Endothelial cell of umbilical vein (primary cell): ENCODE data around the gene TRIM46. TPM values are rescaled to one million over a fixed set of nuclear protein-coding genes. Genes with fewer than 3 reads are reported as not detected.

Experiments used
- BruUV-seq: library from RNA; stranded (reverse); fragments of 400-500 nt; replicated peaks from 2 replicates; lab custom pipeline; 2021; lab: Mats Ljungman, UMichigan
- CTCF ChIA-PET: fragments of 300-600, 350-600 bp; sonication (Branson Sonifier 250); formaldehyde crosslinking; loops from one replicate; lab custom pipeline; 2021; ENCODE audit warnings: antibody characterized with exemption, inconsistent platforms; lab: Charles Lee
- POLR2A ChIA-PET: fragments of 300-600, 350-600 bp; sonication (Branson Sonifier 250); formaldehyde crosslinking; loops from one replicate; lab custom pipeline; 2021; ENCODE audit warnings: antibody characterized with exemption, inconsistent platforms; lab: Charles Lee
- DNase-seq: peaks from one replicate; pipeline ENCODE4 v3.0.0-alpha.2; 2011; ENCODE audit warnings: low read depth, low spot score
- FAIRE-seq: peaks from 2 replicates; lab custom pipeline; 2011; peaks lifted over from hg19 to GRCh38; lab: Jason Lieb, UNC
- H2AFZ ChIP-seq: 2 replicates; pipeline ENCODE4 v1.6.0; 2012; ENCODE audit warnings: low read depth, low read length, control low read depth, inconsistent platforms
- H3K27ac ChIP-seq: 2 replicates; pipeline ENCODE4 v1.5.1; 2011; ENCODE audit warnings: low read depth, mild to moderate bottlenecking, control low read depth, low read length, moderate library complexity; ENCODE audit not compliant: insufficient read depth
- H3K27me3 ChIP-seq, 2 experiments: 2 replicates each; pipeline versions ENCODE4 v1.6.0 to v1.6.1; 2011; ENCODE audit warnings: low read length in 2 of 2, mixed read lengths in 1 of 2; ENCODE audit not compliant: control insufficient read depth in 2 of 2, insufficient read depth in 2 of 2
- H3K36me3 ChIP-seq, 2 experiments: 2 replicates in 1 of 2; 3 replicates in 1 of 2; pipeline ENCODE4 v1.5.1; 2011; ENCODE audit warnings: low read length in 2 of 2, mild to moderate bottlenecking in 1 of 2, moderate library complexity in 1 of 2; ENCODE audit not compliant: control insufficient read depth in 2 of 2, insufficient read depth in 2 of 2; ENCODE audit errors: extremely low read depth in 1 of 2
- H3K4me1 ChIP-seq: 3 replicates; pipeline ENCODE4 v1.5.1; 2011; ENCODE audit warnings: mild to moderate bottlenecking, low read length; ENCODE audit not compliant: control insufficient read depth, insufficient read depth; ENCODE audit errors: extremely low read depth
- H3K4me2 ChIP-seq: 2 replicates; pipeline ENCODE4 v1.6.1; 2011; ENCODE audit warnings: low read length, control low read depth, mixed read lengths; ENCODE audit not compliant: insufficient read depth
- H3K4me3 ChIP-seq, 3 experiments: fragments of 200-600 bp in 1 of 3; sonication (generic), shearing (Covaris generic) in 1 of 3; replicated peaks in 1 of 3; 2 replicates each; pipeline ENCODE4 v1.5.1; 2011 to 2016; ENCODE audit warnings: control low read depth in 3 of 3, low read length in 3 of 3, mild to moderate bottlenecking in 2 of 3, inconsistent platforms in 1 of 3, low read depth in 1 of 3, moderate library complexity in 1 of 3; ENCODE audit not compliant: insufficient read depth in 1 of 3
- H3K79me2 ChIP-seq: 2 replicates; pipeline ENCODE4 v1.6.0; 2012; ENCODE audit warnings: low read length, inconsistent platforms; ENCODE audit not compliant: control insufficient read depth, insufficient read depth
- H3K9ac ChIP-seq: replicated peaks from 2 replicates; pipeline ENCODE3; 2011; ENCODE audit warnings: low read length, control low read depth; ENCODE audit not compliant: insufficient read depth; ENCODE audit errors: extremely low read depth
- H3K9me1 ChIP-seq: replicated peaks from 3 replicates; pipeline ENCODE4 v1.6.0; 2011; ENCODE audit warnings: mild to moderate bottlenecking, low read length; ENCODE audit not compliant: control insufficient read depth, insufficient read depth; ENCODE audit errors: extremely low read depth
- H3K9me3 ChIP-seq: replicated peaks from 2 replicates; pipeline ENCODE4 v1.5.1; 2012; ENCODE audit warnings: low read length, inconsistent platforms; ENCODE audit not compliant: control insufficient read depth, insufficient read depth
- H4K20me1 ChIP-seq: replicated peaks from 2 replicates; pipeline ENCODE3; 2011; ENCODE audit warnings: mild to moderate bottlenecking, low read length; ENCODE audit not compliant: control insufficient read depth, insufficient read depth; ENCODE audit errors: extremely low read depth
- CTCF ChIP-seq, 2 donors: IDR thresholded peaks; 1 replicate in 1 of 2; 2 replicates in 1 of 2; pipeline ENCODE4 v1.5.1; 2011; ENCODE audit warnings: low read length in 2 of 2, mild to moderate bottlenecking in 2 of 2, moderate library complexity in 2 of 2, control low read depth in 1 of 2, inconsistent platforms in 1 of 2, low read depth in 1 of 2; ENCODE audit not compliant: insufficient read depth in 1 of 2; ENCODE audit errors: extremely low read depth in 1 of 2
- EZH2 ChIP-seq: IDR thresholded peaks from 2 replicates; pipeline ENCODE4 v1.6.1; 2012; ENCODE audit warnings: borderline replicate concordance, low read depth, mild to moderate bottlenecking, moderate library complexity, low read length, inconsistent platforms; ENCODE audit not compliant: severe bottlenecking
- FOS ChIP-seq: IDR thresholded peaks from 2 replicates; pipeline ENCODE4 v1.6.1; 2011; ENCODE audit warnings: mild to moderate bottlenecking, low read length, moderate library complexity, borderline replicate concordance; ENCODE audit not compliant: insufficient read depth
- GATA2 ChIP-seq: IDR thresholded peaks from 2 replicates; pipeline ENCODE4 v1.7.0; 2011; ENCODE audit warnings: low read depth, mild to moderate bottlenecking, moderate library complexity, mixed read lengths, low read length; ENCODE audit not compliant: insufficient read length, insufficient read depth
- JUN ChIP-seq: IDR thresholded peaks from 2 replicates; pipeline ENCODE4 v1.6.1; 2011; ENCODE audit warnings: borderline replicate concordance, low read depth; ENCODE audit not compliant: insufficient read length, insufficient read depth
- MYC ChIP-seq: IDR thresholded peaks from one replicate; pipeline ENCODE4 v1.6.1; 2011; ENCODE audit warnings: mild to moderate bottlenecking, low read depth, low read length
- POLR2A ChIP-seq: IDR thresholded peaks from 2 replicates; pipeline ENCODE4 v1.6.1; 2012; ENCODE audit warnings: low read depth, mild to moderate bottlenecking, control low read depth, low read length
- POLR2AphosphoS5 ChIP-seq: IDR thresholded peaks from 2 replicates; pipeline ENCODE4 v1.6.1; 2012; ENCODE audit warnings: low read depth, mild to moderate bottlenecking, control low read depth, low read length, moderate library complexity; ENCODE audit not compliant: insufficient read depth
- dilution Hi-C: fragments of 300-500 bp; cut with MboI; formaldehyde crosslinking; loops from one replicate; pipeline ENCODE4 v1.15.0; 2019; ENCODE audit warnings: low sequenced_read_pairs; ENCODE audit not compliant: extremely low pct_ligation_motif_present
- intact Hi-C: fragments of 100-400 bp; cut with micrococcal nuclease; formaldehyde crosslinking; loops from one replicate; pipeline ENCODE4 v1.10.0; 2022
- polyA plus RNA-seq, 4 experiments: library from polyadenylated mRNA; depleted of rRNA in 3 of 4; stranded (reverse) in 3 of 4; unstranded in 1 of 4; fragments of >200 nt; gene quantifications; 2 replicates each; pipeline versions ENCODE4 v1.2.1 to v1.2.3, GENCODE V29; 2011 to 2012; ENCODE audit warnings: missing spikeins in 1 of 4
- total RNA-seq: library from RNA; stranded (reverse); gene quantifications from 2 replicates; pipeline ENCODE4 v1.2.3, GENCODE V29; 2021
- TF ChIP-seq, protein P1 (sequence below): IDR thresholded peaks from 2 replicates; pipeline ENCODE4 v1.6.1; 2011; ENCODE audit not compliant: insufficient read depth, insufficient read length

Gene TRIM46
- total and polyA plus RNA-seq, 2 donors (not counting 3 experiments of a cell fraction or from before 2014, with no cell fraction given): 9.5 to 10.0 TPM

GRCh38 chr1:155125511-155125945 lies 48.1 kb upstream of the TRIM46 start:
- H3K4me3 ChIP-seq: no peak overlapping the region
- no peak overlapping the region for H3K4me2 ChIP-seq
- no peak overlapping the region for H3K9ac ChIP-seq
- BruUV-seq: no TSS peak
- dilution Hi-C loops (no loop called here), intact Hi-C loops (loop anchor here (5.0 kb wide), 1 partner anchor 153 kb away; the partner anchor contains the start of genes CKS1B and SHC1)
- CTCF ChIA-PET: interaction anchor here (1.4 to 15.5 kb wide), 3 partner anchors 34 to 47 kb away, joined by 5 to 204 read pairs (median 97); partner anchors contain the start of gene KRTCAP2
- H2AFZ ChIP-seq: no peak overlapping the region
- peaks cover 0 to 4% of the 10 kb centered on the region in 2 experiments for H3K27me3 ChIP-seq
- TF ChIP-seq MYC (no peak), JUN (no peak), FOS (no peak), POLR2A (no peak), POLR2AphosphoS5 (no peak), CTCF (IDR thresholded peaks at IDR 0.05; ENCODE audit: extremely low read depth in 1 of 2, insufficient read depth in 1 of 2, low read depth in 1 of 2, low read length in 2 of 2) (no peak), EZH2 (no peak), GATA2 (no peak)
- TF ChIP-seq, protein P1, sequence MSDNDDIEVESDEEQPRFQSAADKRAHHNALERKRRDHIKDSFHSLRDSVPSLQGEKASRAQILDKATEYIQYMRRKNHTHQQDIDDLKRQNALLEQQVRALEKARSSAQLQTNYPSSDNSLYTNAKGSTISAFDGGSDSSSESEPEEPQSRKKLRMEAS: no peak
- no peaks in the 10 kb centered on the region for H3K9me3 ChIP-seq
- H3K4me1 ChIP-seq: peaks cover 48% of the 10 kb centered on the region
- peak overlapping the region; percentile 90 for H3K27ac ChIP-seq
- H3K9me1 ChIP-seq: no peaks in the 10 kb centered on the region
- POLR2A ChIA-PET: no interaction called here
- H3K79me2 ChIP-seq: peaks cover 18% of the 10 kb centered on the region
- H4K20me1 ChIP-seq: no peaks in the 10 kb centered on the region
- DNase-seq (no peak), FAIRE-seq (no peak)
- peaks cover 0 to 4% of the 10 kb centered on the region in 2 experiments for H3K36me3 ChIP-seq
